GM19395 (cell line): Measurements from ENCODE around the gene SEC14L2.
A peak's percentile ranks its signal among the peaks of the same experiment; 100 is the strongest.
"Not testable (repeated sequence)": the region's sequence is repeated elsewhere in the genome, so short reads cannot be mapped to it uniquely, and the experiment has no call there.

Experiments
- ATAC-seq: cut with Tn5 transposase; IDR thresholded peaks from one replicate; pipeline ENCODE4 v1.9.1; 2021; ENCODE audit warnings: mild to moderate bottlenecking, moderate library complexity; ENCODE audit not compliant: unreplicated experiment

Gene SEC14L2

GRCh38 chr22:30373331-30374325, 23.2 kb upstream of the SEC14L2 start:
- ATAC-seq, result no peak

GRCh38 chr22:30375312-30375849, 21.4 kb upstream of the SEC14L2 start:
- ATAC-seq, result no peak

GRCh38 chr22:30380011-30380410, 16.8 kb upstream of the SEC14L2 start:
- no peak for ATAC-seq

GRCh38 chr22:30381264-30381663, 15.6 kb upstream of the SEC14L2 start:
- ATAC-seq, result no peak

GRCh38 chr22:30382340-30382739, 14.5 kb upstream of the SEC14L2 start:
- ATAC-seq, result no peak

- no peak for ATAC-seq
These were observed 13.8 kb upstream of the SEC14L2 start for GRCh38 chr22:30383061-30383460.

GRCh38 chr22:30385942-30386341, 10.9 kb upstream of the SEC14L2 start:
- ATAC-seq, result no peak

- no peak for ATAC-seq
These were observed 10.2 kb upstream of the SEC14L2 start for GRCh38 chr22:30386608-30386959.

GRCh38 chr22:30386960-30387827, 9.6 kb upstream of the SEC14L2 start, which contains the start of gene RNF215:
TSS of gene RNF215 (minus strand) at chr22:30387411. CDS start at chr22:30387313, 98 bp downstream.
- peak; percentile 63 for ATAC-seq

GRCh38 chr22:30390974-30391691, 5.7 kb upstream of the SEC14L2 start:
- no peak for ATAC-seq

GRCh38 chr22:30392661-30393321, 4.0 kb upstream of the SEC14L2 start:
- no peak for ATAC-seq

GRCh38 chr22:30393322-30393680, 3.5 kb upstream of the SEC14L2 start:
- no peak for ATAC-seq

GRCh38 chr22:30393885-30394284, 2.9 kb upstream of the SEC14L2 start:
- no peak for ATAC-seq

GRCh38 chr22:30397656-30398635, 1.1 kb downstream of the SEC14L2 start:
- no peak for ATAC-seq

- no peak for ATAC-seq
These were observed 2.2 kb downstream of the SEC14L2 start for GRCh38 chr22:30398685-30399680.

- ATAC-seq, result no peak
These were observed 2.9 kb downstream of the SEC14L2 start for GRCh38 chr22:30399718-30400117.

- no peak for ATAC-seq
These were observed 3.3 kb downstream of the SEC14L2 start for GRCh38 chr22:30400159-30400558.

- not testable (repeated sequence) for ATAC-seq
These were observed 4.2 kb downstream of the SEC14L2 start for GRCh38 chr22:30401024-30401423.
